ENCODE data around the gene TNFAIP2.

DNA sequence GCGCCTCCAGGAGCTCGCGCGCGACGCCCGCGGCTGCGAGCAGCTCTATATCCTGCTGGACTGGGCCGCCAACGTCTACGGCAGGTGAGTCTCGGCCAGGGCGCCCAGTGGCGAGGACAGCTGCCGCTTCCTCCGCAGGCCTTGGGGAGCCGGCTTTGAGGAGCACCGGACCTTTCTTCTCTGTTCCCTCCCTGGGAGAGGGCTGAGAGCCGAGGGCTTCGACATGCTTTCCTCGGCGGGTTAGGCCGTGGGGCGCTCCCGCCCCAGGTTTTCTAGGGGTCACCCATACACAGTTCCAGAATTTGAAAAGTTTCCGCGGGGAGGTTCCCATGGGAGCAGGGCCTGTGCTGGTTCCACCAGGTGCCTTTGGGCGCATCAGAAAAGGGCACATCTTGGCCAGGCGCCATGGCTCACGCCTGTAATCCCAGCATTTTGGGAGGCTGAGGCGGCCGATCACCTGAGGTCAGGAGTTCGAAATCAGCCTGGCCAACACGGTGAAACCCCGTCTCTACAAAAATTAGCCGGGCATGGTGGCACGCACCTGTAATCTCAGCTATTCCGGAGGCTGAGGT lies 20.5 kb upstream of the TNFAIP2 start:
- TF ChIP-seq, protein P1, sequence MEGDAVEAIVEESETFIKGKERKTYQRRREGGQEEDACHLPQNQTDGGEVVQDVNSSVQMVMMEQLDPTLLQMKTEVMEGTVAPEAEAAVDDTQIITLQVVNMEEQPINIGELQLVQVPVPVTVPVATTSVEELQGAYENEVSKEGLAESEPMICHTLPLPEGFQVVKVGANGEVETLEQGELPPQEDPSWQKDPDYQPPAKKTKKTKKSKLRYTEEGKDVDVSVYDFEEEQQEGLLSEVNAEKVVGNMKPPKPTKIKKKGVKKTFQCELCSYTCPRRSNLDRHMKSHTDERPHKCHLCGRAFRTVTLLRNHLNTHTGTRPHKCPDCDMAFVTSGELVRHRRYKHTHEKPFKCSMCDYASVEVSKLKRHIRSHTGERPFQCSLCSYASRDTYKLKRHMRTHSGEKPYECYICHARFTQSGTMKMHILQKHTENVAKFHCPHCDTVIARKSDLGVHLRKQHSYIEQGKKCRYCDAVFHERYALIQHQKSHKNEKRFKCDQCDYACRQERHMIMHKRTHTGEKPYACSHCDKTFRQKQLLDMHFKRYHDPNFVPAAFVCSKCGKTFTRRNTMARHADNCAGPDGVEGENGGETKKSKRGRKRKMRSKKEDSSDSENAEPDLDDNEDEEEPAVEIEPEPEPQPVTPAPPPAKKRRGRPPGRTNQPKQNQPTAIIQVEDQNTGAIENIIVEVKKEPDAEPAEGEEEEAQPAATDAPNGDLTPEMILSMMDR (IDR thresholded peaks at IDR 0.05) = no peak
- no peak for TF ChIP-seq POLR2A (IDR thresholded peaks at IDR 0.05)

Measured in transverse colon (tissue), 3 donors.